GM19397 (cell line): Measurements from ENCODE around the gene OR4D6.
"Not testable (repeated sequence)": the region's sequence is repeated elsewhere in the genome, so short reads cannot be mapped to it uniquely, and the experiment has no call there.

Source experiments
- ATAC-seq: cut with Tn5 transposase; IDR thresholded peaks from one replicate; pipeline ENCODE4 v1.9.1; 2021; ENCODE audit warnings: mild to moderate bottlenecking, moderate library complexity; ENCODE audit not compliant: unreplicated experiment

The OR4D6 gene

GRCh38 chr11:59456661-59457060 is at the start of gene OR4D6:
OR4D6 (plus strand) TSS chr11:59456961; CDS start chr11:59456961, 0 bp downstream.
- ATAC-seq = no peak

DNA sequence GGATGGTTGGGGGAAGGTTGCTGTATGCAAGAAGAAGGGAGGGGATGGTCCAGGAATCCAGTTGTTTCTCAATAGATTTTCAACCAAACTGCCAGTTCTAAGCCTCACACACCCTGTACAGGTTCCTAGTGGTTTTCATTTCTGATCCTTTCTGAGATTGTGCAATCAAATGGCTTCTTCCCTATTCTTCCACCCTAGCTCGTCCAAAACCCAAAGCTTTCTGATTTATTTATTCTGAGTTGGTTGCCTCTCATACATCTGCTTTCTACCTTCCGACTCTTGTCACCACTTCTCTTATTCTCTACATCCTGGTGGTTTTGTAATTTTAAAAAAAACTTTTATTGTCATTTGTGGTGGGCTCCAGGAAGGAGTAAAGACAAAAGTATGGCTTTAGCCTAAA is 43.1 kb upstream of the OR4D6 start:
- ATAC-seq = no peak

- no peak for ATAC-seq
These were observed 41.6 kb upstream of the OR4D6 start for GRCh38 chr11:59415111-59415510.

- ATAC-seq = no peak
These were observed 40.1 kb upstream of the OR4D6 start for GRCh38 chr11:59416613-59417012.

DNA sequence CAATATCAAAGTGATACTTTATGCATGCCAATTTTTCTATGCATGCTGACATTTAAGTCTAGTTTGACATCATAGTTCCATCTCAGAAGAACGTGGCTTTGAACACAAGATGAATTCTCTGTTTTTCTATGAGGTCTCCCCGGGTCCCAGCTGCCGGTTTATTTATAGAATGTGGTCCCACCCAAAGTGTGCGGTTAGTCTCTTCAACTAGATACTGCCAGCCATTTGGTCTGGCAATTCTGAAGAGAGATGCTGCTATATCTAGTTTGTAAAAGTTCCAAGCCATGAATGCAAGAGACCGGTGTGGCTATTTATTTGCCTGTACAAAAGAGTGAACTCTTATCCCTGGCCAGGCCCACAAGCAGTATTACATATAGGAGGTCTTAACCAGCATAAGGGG is 39.7 kb upstream of the OR4D6 start:
- ATAC-seq = no peak

DNA sequence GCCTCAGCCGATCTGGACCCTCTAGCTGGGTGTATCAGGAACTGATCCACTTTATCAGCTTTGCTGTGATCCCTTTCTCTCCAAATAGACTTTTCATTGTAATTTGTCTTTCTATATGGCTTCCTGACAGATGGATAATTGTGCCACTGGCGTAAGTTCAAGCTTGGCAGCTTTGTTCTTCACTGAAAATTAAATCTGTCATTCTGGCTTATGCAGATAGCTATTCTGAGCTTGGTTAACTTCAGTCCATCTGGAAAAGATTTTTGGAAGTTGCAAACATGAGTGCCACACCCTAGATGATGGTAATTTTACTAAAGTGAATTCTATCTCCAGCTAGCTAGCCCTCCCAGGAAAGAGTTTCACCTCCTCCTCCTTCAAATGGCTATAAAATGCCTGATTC is 38.6 kb upstream of the OR4D6 start:
- no peak for ATAC-seq

- no peak for ATAC-seq
These were observed 32.9 kb upstream of the OR4D6 start for GRCh38 chr11:59423835-59424234.

DNA sequence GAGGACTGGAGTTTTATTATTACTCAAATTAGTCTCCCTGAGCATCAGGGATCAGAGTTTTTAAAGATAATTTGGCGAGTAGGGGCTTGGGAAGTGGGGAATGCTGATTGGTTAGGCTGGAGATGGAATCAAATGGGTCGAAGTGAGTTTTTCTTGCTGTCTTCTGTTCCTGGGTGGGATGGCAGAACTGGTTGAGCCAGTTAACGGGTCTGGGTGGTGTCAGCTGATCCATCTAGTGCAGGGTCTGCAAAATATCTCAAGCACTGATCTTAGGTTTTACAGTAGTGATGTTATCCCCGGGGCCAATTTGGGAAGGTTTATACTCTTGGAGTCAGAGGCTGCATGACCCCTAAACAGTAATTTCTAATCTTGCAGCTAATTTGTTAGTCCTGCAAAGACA is 31.6 kb upstream of the OR4D6 start:
- ATAC-seq = no peak

GRCh38 chr11:59426361-59427067 is 30.2 kb upstream of the OR4D6 start, which contains the start of gene OR5A2:
OR5A2 (minus strand) TSS chr11:59426413; CDS start chr11:59422953, 3,460 bp downstream.
- ATAC-seq = no peak

GRCh38 chr11:59427068-59427382 is 29.7 kb upstream of the OR4D6 start:
- no peak for ATAC-seq

DNA sequence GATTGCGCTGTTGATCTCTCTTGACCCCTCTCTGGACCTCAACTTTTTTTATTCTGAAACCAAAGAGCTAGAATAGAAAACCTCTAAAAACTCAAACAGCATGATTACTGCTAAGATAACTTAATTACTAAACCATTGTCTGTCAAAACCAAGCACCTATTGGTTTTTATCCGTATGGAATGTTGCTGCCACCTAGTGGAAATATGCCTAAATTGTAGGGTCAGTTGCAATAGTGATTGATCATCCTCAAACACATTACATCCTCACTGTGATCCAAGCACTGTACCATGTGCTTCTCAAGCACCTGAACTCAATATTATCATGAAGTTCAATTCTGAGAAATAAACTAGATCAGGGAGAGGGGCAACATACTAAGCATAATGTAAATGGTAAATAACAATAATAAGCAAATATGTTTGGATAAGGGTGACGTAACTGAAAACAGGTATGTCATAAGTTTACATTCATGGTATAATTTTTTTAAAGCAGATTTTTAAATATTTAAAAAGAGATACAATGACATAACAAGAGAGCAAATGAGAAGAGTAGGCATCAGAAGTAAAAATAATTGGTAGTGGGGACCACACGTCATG is 26.7 kb upstream of the OR4D6 start:
- ATAC-seq = peak; percentile 76

DNA sequence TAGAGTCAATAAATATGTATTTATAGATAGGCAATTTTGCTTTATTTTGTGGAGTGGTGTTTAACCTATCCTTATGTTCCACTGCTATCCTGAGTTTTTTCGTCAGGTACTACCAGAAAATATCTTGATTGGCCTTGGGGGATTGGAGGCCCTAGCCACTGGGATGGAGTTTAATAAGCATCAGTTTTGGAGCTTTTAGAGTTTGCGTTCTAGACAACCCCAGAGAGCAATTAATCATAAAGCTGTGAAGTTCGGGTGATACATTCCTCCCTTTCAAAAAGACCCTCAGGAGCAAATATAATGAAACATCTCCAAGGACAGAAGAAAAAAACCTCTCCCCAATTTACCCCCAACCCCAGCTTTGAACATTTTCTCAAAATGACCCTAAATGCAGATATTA is 20.6 kb upstream of the OR4D6 start, which contains the start of gene OR5A1:
OR5A1 (plus strand) TSS at position 301 of the 400 bp plus-strand sequence. CDS start 6,700 bp downstream, outside the sequence.
- no peak for ATAC-seq

DNA sequence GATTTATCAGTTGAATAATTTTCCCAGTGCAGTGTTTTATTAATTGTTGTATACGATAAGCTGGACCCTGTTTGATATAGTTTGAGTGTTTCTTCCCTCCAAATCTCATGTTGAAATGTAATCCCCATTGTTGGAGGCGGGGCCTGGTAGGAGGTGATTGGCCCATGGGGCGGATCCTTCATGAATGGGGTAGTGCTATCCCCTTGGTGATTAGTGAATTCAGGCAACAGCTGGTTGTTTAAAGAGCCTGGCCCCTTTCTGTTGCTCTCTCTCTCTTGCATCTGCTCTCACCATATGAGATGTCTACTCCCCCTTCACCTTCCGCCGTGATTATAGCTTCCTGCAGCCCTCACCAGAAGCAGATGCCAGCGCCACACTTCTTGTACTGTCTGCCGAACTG is 19.0 kb upstream of the OR4D6 start:
- no peak for ATAC-seq

DNA sequence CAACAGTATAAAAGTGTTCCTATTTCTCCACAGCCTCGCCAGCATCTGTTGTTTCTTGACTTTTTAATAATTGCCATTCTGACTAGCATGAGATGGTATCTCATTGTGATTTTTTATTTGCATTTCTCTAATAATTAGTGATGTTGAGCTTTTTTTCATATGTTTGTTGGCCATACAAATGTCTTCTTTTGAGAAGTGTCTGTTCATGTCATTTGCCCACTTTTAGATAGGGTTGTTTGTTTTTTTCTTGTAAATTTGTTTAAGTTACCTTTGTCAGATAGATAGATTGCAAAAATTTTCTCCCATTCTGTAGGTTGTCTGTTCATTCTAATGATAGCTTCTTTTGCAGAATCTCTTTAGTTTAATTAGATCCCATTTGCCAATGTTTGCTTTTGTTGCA is 11.1 kb upstream of the OR4D6 start:
- not testable (repeated sequence) for ATAC-seq

- ATAC-seq = no peak
These were observed 8.3 kb upstream of the OR4D6 start for GRCh38 chr11:59448484-59448883.

- ATAC-seq = no peak
These were observed 3.2 kb downstream of the OR4D6 start for GRCh38 chr11:59459916-59460315.

DNA sequence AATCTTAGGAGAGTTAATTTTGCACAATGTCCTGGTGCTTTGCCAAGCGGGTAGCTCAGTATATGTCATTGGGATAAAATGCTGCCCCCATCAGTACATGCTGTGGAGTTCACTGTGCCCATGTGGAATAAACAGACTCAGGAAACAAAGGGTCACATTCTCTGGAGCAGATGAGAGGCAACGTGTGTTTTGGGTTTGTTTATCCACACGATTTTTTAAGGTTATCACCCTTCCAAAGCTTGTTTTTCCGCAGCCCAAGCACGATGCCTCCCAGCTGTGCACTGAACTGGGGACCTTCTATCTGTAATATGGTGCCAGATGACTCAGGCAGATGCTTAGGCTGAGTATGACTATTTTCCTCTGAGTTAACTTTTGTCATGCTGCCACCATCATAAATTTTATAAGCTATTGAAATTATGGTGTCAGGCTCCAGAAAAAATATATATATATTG is 6.5 kb downstream of the OR4D6 start:
- ATAC-seq = no peak

DNA sequence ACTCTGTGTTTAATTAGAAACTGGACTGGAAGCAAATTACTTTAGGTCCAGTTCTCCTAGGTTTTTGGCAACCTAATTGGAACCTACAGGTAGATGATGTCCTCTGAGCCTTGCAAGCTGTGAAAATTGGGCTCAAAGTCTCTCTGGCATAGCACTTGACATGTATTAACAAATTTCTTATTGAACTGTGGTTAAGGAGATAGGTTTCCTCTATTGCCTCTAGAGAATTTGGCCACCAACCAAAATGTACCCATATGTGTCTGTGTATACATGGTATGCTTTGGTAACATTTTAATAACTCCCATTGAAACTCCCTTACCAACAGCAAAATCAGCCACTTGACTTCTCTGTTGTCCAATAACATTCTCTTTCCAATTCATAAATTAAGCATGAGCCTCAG is 16.3 kb downstream of the OR4D6 start, which contains the start of gene OR4D10:
OR4D10 (plus strand) TSS at position 301 of the 400 bp plus-strand sequence. CDS start 4,115 bp downstream, outside the sequence.
- no peak for ATAC-seq

DNA sequence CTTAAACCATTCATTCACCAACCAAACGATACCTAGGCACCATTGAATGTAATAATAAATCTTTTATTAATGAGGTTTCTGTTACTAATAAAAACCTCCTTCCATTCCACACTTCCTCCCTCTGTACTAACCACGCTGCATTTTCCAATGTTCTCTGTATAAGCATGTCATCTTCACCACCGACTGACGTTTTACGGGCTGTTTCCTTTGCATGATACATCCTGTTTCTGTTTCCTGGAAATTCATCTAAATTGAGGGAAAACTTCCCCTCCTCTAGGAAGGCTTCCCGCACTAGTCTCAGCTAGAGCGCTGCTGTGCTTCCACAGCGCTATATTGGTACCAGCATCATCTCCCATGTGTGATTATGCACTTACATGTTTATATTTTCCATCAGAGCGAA is 18.4 kb downstream of the OR4D6 start:
- no peak for ATAC-seq

- ATAC-seq = no peak
These were observed 23.1 kb downstream of the OR4D6 start for GRCh38 chr11:59479906-59480305.

GRCh38 chr11:59480359-59480758 is 23.6 kb downstream of the OR4D6 start:
- ATAC-seq = no peak

GRCh38 chr11:59501931-59502330 is 45.2 kb downstream of the OR4D6 start:
- no peak for ATAC-seq
